Activated CD4-positive, alpha-beta T cell treated with anti-CD3 and anti-CD28 coated beads, Interleukin-2, amount 50 U/mL, for 16 hours (primary cell): ENCODE data around the gene CDK8.
A peak's percentile ranks its signal among the peaks of the same experiment; 100 is the strongest.
"Not testable (repeated sequence)": the region's sequence is repeated elsewhere in the genome, so short reads cannot be mapped to it uniquely, and the experiment has no call there.

Experiments
- DNase-seq: peaks from one replicate; pipeline ENCODE4 v3.0.0-alpha.2; 2020

The CDK8 gene

GRCh38 chr13:26254583-26255111 lies 718 bp downstream of the CDK8 start:
- DNase-seq, result peak; percentile 42

DNA sequence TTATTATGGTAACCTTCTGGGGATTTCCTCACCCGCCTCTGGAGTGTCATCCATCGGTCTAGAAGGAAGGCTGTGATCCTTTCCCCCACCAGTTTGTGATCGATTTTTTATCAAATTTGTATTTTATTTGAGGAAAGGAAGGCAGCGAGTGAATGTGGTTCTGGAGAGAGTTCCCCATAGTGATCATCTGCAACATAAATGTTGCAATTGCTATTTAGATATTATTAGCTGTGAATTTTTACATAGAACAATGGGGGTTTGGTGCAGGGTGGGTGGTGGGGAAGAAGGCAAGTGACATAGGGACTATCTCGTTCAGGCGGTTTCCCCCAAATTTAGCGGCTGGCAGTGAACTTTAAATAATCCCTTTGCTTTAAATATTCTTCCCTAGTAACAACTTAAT lies 1.2 kb downstream of the CDK8 start:
- no peak for DNase-seq

- DNase-seq, result no peak
Observed at GRCh38 chr13:26255691-26256277, 1.9 kb downstream of the CDK8 start.

DNA sequence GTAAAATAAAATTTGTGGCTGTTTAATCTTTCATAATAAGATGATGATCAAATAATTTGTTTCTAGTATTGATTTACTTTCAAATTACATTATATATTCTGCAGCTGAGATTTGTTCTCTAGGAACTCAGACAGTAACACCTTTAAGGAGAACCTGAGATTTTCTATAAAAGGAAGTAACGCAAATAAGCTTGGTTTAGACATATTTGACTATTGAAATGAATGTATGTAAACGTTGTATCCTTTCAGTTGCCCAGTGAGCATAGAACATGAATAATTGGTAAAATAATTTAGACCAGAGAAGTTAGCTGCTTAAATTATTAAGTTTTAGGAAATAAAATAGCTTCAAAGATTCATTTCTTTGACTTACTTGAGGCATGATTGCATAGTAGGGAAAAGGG lies 3.1 kb downstream of the CDK8 start:
- peak; percentile 16 for DNase-seq

- no peak for DNase-seq
Observed at GRCh38 chr13:26259634-26260033, 5.7 kb downstream of the CDK8 start.

DNA sequence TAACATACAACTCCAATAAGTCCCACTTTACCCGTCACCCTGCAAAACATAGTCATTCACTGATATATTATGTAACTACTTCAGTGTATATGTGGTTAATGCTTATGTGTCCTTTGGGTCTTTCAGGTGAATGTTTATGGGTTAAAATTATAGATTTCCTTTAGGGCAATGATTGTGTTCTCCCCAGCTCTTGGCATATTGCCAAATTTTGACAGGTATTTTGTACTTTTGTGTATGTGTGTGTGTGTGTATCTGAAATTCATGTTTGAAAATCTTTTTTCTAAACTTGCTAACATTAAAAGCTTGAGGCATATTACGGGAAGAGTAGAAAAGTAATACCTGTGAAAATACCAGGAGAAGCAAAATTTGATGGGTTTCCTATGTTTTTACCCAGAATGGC lies 8.2 kb downstream of the CDK8 start:
- no peak for DNase-seq

- DNase-seq, result no peak
Observed at GRCh38 chr13:26266311-26266710, 12.4 kb downstream of the CDK8 start.

DNA sequence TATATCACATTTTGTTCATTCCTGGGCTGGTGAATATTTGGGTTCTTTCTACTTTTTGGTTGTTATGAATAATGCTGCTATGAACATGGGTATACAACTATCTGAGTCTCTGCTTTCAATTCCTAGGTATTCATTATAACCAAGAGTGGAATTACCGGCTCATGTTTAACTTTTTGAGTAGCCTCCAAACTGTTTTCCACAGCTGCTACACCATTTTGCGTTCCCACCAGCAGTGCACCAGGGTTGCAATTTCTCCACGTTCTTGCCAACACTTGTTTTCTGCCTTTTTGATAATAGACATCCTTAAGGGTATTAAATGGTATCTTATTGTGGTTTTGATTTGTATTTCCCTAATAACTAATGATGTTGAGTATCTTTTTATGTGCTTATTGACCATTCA lies 16.8 kb downstream of the CDK8 start:
- no peak for DNase-seq

- no peak for DNase-seq
Observed at GRCh38 chr13:26272621-26273020, 18.7 kb downstream of the CDK8 start.

- DNase-seq, result no peak
Observed at GRCh38 chr13:26280295-26280694, 26.4 kb downstream of the CDK8 start.

DNA sequence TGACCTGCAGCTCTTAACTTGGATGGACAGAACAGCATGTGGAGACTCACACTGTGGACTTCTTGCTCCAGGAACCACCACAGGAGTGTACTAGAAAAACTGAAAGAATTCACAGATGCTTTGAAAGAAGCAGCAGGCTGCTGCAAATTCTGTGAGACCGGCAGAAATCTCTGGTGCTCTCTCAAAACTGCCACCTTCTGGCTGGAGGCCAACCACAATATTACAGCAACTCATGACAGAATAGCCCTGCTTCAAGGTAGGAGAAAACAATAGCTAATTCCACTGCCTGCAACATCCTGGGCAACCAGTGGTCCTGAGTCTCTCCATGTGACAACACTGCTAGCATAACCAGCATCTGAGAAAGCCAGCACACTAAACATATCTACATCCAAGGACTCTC lies 26.9 kb downstream of the CDK8 start:
- no peak for DNase-seq

DNA sequence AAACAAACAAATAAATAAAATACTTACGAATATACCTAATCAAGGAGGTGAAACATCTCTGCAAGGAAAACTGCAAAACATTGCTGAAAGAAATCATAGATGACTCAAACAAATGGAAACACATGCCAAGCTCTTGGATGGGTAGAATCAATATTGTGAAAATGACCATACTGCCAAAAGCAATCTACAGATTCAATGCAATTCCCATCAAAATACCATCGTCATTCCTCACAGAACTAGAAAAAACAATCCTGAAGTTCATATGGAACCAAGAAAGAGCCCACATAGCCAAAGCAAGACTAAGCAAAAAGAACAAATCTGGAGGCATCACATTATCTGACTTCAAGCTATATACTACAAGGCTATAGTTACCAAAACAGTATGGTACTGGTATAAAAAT lies 32.0 kb downstream of the CDK8 start:
- DNase-seq, result not testable (repeated sequence)

DNA sequence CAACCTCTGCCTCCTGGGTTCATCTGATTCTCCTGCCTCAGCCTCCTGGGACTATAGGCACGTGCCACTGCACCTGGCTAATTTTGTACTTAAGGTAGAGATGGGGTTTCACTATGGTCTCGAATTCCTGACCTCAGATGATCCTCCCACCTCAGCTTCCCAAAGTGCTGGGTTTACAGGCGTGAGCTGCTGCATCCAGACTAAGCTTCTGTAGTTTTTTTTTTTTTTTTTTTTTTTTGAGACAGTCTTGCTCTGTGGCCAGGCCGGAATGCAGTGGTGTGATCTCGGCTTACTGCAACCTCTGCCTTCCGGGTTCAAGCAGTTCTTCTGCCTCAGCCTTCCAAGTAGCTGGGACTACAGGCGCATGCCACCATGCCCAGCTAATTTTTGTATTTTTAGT lies 34.9 kb downstream of the CDK8 start:
- DNase-seq, result not testable (repeated sequence)

GRCh38 chr13:26295812-26296211 lies 41.9 kb downstream of the CDK8 start:
- no peak for DNase-seq

DNA sequence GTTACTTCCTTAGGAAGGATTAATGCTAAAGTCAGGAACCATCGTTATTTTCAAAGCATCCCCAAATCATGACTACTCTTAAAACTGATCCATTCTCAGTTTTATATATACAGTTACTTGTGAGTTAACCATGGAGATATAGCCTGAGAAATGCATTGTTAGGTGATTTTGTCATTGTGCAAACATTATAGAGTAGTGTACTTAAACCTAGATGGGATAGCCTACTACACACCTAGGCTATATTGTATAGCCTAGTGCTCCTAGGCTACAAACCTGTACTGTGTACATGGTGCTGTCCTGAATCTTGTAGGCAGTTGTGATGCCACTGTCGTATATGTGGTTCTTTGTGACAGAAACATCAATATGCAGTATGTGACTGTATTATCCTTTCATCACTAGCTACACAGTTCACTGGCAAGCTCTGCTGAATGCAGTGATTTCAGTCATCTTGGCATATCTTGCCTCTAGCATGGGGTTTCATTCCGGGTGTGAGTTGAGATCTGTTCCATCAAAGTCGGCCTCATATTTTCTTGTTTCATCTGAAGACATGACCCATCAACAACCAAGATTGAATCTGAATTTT lies 45.3 kb downstream of the CDK8 start:
- DNase-seq, result no peak

DNA sequence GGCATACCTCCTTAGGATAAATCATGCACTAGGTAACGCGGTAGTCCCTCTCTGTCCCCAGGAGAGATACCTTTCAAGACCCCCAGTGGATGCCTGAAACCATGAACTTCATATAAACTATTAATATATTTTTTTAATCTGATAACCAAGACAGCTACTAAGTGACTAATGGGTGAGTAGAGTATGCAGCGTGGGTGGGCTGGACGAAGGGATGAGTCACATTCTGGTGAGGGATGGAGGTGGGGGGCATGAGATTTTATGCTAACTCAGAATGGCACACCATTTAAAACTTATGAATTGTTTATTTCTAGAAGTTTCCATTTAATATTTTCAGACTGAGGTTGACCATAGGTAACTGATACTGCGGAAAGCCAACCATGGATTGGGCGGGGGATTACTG lies 46.2 kb downstream of the CDK8 start:
- DNase-seq, result no peak

- DNase-seq, result no peak
Observed at GRCh38 chr13:26305676-26306075, 51.7 kb downstream of the CDK8 start.

DNA sequence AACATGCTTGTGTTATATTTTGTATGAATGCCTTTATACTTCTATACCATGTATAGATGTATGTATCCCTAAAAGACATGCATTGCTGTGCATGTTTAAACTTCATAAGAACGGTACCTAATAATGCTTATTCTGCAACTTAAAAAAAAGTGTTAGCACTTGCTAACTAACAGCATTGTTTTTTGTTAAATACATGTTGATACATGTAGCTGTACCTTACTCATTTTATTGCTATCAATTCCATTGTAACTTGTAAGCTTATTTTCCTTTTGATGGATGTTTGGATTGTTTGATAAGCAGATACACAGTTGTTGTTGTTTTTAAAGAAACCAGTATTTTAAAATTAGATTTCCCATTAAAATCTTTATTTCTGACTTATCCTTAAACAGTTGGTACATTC lies 53.8 kb downstream of the CDK8 start:
- DNase-seq, result no peak

DNA sequence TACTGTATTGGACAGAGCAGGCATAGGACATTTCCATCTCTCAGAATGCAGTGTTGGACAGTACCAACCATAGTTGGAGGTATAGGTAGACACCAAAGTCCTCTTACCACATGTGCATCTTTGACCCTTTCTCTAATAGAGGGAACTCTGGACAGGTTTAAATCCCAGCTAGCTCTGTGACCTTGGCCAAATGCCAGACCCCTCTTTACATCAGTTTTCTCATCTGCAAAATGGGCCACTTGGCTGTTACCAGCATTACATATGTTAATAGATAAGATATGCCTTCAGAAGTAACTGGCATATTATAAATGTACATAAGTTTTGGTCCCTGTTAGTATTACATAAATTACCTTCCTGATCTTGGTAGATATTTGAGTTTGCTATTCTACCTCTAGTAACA lies 54.3 kb downstream of the CDK8 start:
- DNase-seq, result no peak

DNA sequence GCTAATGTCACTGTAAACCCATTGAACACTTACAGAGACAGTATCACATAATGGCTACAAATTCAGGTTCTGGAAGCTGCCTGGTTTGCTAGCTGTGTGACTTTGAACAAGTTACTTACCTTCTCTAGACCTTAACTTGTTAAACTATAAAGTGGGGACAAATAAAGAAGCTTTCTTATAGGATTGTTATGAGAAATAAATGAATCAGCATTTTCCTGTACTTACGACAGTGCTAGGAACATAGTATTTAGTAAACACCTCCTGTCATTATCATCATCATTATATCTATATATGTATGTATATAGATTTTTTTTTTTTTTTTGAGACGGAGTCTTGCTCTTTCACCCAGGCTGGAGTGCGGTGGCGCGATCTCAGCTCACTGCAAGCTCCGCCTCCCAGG lies 54.9 kb downstream of the CDK8 start:
- no peak for DNase-seq

DNA sequence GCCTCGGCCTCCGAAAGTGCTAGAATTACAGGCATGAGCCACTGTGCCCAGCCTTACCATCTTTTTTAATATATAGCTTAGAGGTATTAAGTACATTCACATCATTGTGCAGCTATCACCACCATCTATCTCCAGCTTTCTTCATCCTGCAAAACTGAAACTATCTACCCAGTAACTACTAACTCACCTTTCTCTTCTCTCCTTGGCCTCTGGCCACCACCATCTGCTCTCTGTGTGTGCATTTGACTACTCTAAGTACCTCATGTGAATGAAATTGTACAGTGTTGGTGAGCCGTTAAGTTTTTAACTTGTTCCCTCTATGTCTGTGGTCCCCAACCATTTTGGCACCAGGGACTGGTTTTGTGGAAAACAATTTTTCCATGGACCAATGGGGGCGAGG lies 56.1 kb downstream of the CDK8 start:
- no peak for DNase-seq

- DNase-seq, result no peak
Observed at GRCh38 chr13:26310470-26310869, 56.5 kb downstream of the CDK8 start.

DNA sequence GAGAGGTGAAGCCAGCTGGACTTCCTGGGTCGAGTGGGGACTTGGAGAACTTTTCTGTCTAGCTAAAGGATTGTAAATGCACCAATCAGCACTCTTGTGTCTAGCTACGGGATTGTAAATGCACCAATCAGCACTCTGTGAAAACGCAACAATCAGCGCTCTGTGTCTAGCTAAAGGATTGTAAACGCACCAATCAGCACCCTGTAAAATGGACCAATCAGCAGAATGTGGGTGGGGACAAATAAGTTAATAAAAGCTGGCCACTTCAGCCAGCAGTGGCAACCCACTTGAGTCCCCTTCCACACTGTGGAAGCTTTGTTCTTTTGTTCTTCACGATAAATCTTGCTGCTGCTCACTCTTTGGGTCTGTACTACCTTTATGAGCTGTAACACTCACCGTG lies 58.1 kb downstream of the CDK8 start:
- not testable (repeated sequence) for DNase-seq

GRCh38 chr13:26316095-26316494 lies 62.2 kb downstream of the CDK8 start:
- DNase-seq, result not testable (repeated sequence)

DNA sequence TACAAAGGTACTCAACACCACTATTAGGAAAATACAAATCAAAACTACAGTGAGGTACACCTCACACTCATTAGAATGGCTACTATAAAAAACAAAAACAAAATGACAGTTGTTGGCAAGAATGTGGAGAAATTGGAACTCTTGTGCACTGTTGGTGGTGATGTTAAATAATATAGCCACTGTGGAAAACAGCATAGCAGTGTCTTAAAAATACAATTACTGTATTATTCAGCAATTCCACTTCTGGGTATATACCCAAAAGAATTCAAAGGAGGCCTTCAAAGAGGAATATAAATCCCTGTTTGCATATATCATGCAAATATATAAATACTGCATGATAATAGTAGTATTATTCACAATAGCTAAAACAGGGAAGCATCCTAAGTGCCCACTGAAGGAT lies 66.8 kb downstream of the CDK8 start:
- no peak for DNase-seq
